Naive B cell (primary cell): ENCODE measurements around the gene GADD45B. TPM values are rescaled to one million over a fixed set of nuclear protein-coding genes. Genes with fewer than 3 reads are reported as not detected.
A peak's percentile ranks its signal among the peaks of the same experiment; 100 is the strongest.

Source experiments
- ATAC-seq, 2 donors: fragments of 150-1000 bp; cut with Tn5 transposase; 2 replicates each; pipeline ENCODE4 v1.10.0; 2021; ENCODE audit warnings: low read depth in 2 of 2, mild to moderate bottlenecking in 2 of 2, moderate library complexity in 2 of 2
- DNase-seq: peaks from one replicate; pipeline ENCODE4 v3.0.0; 2022
- H3K27ac Mint-ChIP-seq, 6 donors: one replicate each; pipeline ENCODE4 v1.8.0; 2020 to 2022; ENCODE audit warnings: mild to moderate bottlenecking in 6 of 6, mixed read lengths in 6 of 6, moderate library complexity in 5 of 6, inconsistent platforms in 2 of 6
- H3K27me3 Mint-ChIP-seq, 3 donors: one replicate each; pipeline ENCODE4 v1.8.0; 2021 to 2022; ENCODE audit warnings: mixed read lengths in 3 of 3, mild to moderate bottlenecking in 1 of 3
- H3K36me3 Mint-ChIP-seq, 2 donors: one replicate each; pipeline ENCODE4 v1.8.0; 2020 to 2022; ENCODE audit warnings: mixed read lengths in 2 of 2, inconsistent platforms in 1 of 2, mild to moderate bottlenecking in 1 of 2
- H3K4me1 Mint-ChIP-seq, 3 donors: one replicate each; pipeline ENCODE4 v1.8.0; 2020 to 2022; ENCODE audit warnings: mixed read lengths in 3 of 3, inconsistent platforms in 1 of 3, mild to moderate bottlenecking in 1 of 3, moderate library complexity in 1 of 3
- H3K4me3 Mint-ChIP-seq, 8 donors: one replicate each; pipeline ENCODE4 v1.8.0; 2020 to 2022; ENCODE audit warnings: mild to moderate bottlenecking in 8 of 8, mixed read lengths in 8 of 8, moderate library complexity in 8 of 8, inconsistent platforms in 2 of 8
- H3K9me3 Mint-ChIP-seq, 7 donors: one replicate each; pipeline ENCODE4 v1.8.0; 2020 to 2022; ENCODE audit warnings: mixed read lengths in 7 of 7, mild to moderate bottlenecking in 5 of 7, inconsistent platforms in 2 of 7, moderate library complexity in 1 of 7
- polyA plus RNA-seq, 6 donors: library from polyadenylated mRNA; unstranded; fragments of 300-500 nt; fragmentation: Illumina TruSeq; gene quantifications; one replicate each; pipeline ENCODE4 v1.2.3, GENCODE V29; 2021; ENCODE audit warnings: low read depth in 6 of 6

The GADD45B gene
- polyA plus RNA-seq, 6 donors from 2014 or later = 40.2 to 177 (median 125) TPM

GRCh38 chr19:2434721-2435265, 41.1 kb upstream of the GADD45B start:
- no peak for DNase-seq
- H3K4me3 Mint-ChIP-seq = no peak overlapping the region
- no peaks in the 10 kb centered on the region for H3K9me3 Mint-ChIP-seq
- H3K4me1 Mint-ChIP-seq = no peaks in the 10 kb centered on the region
- no peaks in the 10 kb centered on the region for H3K27me3 Mint-ChIP-seq
- ATAC-seq = no peak
- H3K36me3 Mint-ChIP-seq = no peaks in the 10 kb centered on the region
- peak overlapping the region in 2 of 6 donors; percentile 11 to 47 for H3K27ac Mint-ChIP-seq

DNA sequence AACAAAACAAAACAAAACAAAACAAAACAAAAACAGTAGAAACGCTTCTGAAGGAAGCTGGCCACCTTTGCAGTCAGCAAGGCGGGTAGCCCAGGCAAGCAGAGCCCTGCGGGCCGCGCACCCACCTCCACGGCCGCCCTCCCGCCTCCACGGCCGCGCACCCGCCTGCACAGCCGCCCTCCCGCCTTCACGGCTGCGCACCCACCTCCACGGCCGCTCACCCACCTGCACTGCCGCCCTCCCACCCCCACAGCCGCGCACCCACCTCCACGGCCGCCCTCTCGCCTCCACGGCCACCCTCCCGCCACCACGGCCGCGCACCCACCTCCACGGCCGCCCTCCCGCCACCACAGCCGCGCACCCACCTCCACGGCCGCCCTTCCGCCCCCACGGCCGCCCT, 39.5 kb upstream of the GADD45B start:
- DNase-seq (no peak), ATAC-seq (no peak)
- Mint-ChIP-seq H3K9me3 (no peaks in the 10 kb centered on the region), H3K36me3 (no peaks in the 10 kb centered on the region), H3K27ac (no peak overlapping the region), H3K4me3 (no peak overlapping the region), H3K27me3 (no peaks in the 10 kb centered on the region), H3K4me1 (peaks cover 0 to 5% (median 5%) of the 10 kb centered on the region in 3 donors)

- Mint-ChIP-seq H3K27me3 (no peaks in the 10 kb centered on the region), H3K9me3 (no peaks in the 10 kb centered on the region), H3K4me3 (no peak overlapping the region), H3K27ac (no peak overlapping the region), H3K4me1 (peaks cover 0 to 5% (median 5%) of the 10 kb centered on the region in 3 donors), H3K36me3 (no peaks in the 10 kb centered on the region)
- no peak for ATAC-seq
- no peak for DNase-seq
Measured at GRCh38 chr19:2436926-2437325, 39.0 kb upstream of the GADD45B start.

DNA sequence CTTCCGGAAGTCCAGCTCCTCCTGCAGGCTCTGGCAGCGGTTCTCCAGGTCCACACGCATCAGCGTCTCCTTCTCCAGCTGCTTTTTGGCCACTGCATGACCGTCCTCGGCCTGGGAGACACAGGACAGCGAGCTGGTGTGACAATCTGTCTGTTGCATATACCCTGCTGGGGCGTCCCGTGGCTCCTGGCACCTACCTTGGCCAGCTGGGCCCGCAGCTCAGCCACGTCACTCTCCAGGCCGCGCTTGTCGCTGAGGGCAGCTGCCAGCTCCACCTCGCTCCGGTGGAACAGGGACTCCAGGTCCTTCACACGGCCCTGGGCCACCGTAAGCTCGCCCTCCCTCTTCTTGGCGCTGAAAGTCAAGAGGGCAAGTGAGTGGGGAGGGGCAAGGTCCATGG, 37.7 kb upstream of the GADD45B start:
- no peak for ATAC-seq
- no peak for DNase-seq
- Mint-ChIP-seq H3K27me3 (no peaks in the 10 kb centered on the region), H3K36me3 (no peaks in the 10 kb centered on the region), H3K4me1 (peaks cover 0 to 5% (median 5%) of the 10 kb centered on the region in 3 donors), H3K4me3 (no peak overlapping the region), H3K27ac (peak overlapping the region in 2 of 6 donors; percentile 47 to 57), H3K9me3 (no peaks in the 10 kb centered on the region)

- Mint-ChIP-seq H3K4me3 (no peak overlapping the region), H3K36me3 (peaks cover 0 to 8% of the 10 kb centered on the region in 2 donors), H3K27ac (peak overlapping the region in 2 of 6 donors; percentile 0 to 22), H3K9me3 (no peaks in the 10 kb centered on the region), H3K27me3 (no peaks in the 10 kb centered on the region), H3K4me1 (peaks cover 5% of the 10 kb centered on the region in 3 donors)
- ATAC-seq = no peak
- no peak for DNase-seq
Measured at GRCh38 chr19:2440515-2440914, 35.4 kb upstream of the GADD45B start.

GRCh38 chr19:2441096-2441752, 34.7 kb upstream of the GADD45B start:
- Mint-ChIP-seq H3K9me3 (no peaks in the 10 kb centered on the region), H3K4me3 (no peak overlapping the region), H3K27ac (no peak overlapping the region), H3K4me1 (peaks cover 6 to 8% (median 7%) of the 10 kb centered on the region in 3 donors), H3K36me3 (peaks cover 0 to 8% of the 10 kb centered on the region in 2 donors), H3K27me3 (no peaks in the 10 kb centered on the region)
- ATAC-seq (no peak), DNase-seq (no peak)

- ATAC-seq = no peak
- Mint-ChIP-seq H3K9me3 (no peaks in the 10 kb centered on the region), H3K36me3 (peaks cover 0 to 8% of the 10 kb centered on the region in 2 donors), H3K27ac (peak overlapping the region in 1 of 6 donors; percentile 19), H3K4me3 (peak overlapping the region in 1 of 8 donors; percentile 18), H3K27me3 (no peaks in the 10 kb centered on the region), H3K4me1 (peaks cover 10 to 18% (median 14%) of the 10 kb centered on the region in 3 donors)
- DNase-seq = no peak
Measured at GRCh38 chr19:2443116-2443784, 32.7 kb upstream of the GADD45B start.

DNA sequence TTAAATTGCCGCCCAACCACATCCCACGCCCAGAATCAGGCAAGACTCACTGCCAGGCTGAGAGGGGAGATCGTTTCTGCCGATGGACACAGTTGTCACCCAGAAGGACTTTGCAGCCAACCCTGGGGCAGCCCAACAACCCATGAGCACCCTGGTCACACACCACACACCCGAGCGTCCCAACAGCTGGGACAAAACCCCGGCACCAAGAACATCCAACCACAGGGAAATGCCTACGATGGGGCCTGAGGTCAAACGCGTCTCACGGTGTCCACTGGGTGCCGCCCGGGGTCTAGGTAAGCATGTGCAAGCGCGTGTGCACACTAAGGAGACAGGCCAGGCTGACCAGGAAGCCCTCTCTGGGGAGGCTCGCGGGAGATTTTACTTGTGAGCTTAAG, 32.1 kb upstream of the GADD45B start:
- no peaks in the 10 kb centered on the region for H3K9me3 Mint-ChIP-seq
- H3K36me3 Mint-ChIP-seq = peaks cover 0 to 8% of the 10 kb centered on the region in 2 donors
- no peak overlapping the region for H3K27ac Mint-ChIP-seq
- ATAC-seq (no peak), DNase-seq (no peak)
- peak overlapping the region in 2 of 8 donors; percentile 2 to 18 for H3K4me3 Mint-ChIP-seq
- peaks cover 10 to 23% (median 14%) of the 10 kb centered on the region in 3 donors for H3K4me1 Mint-ChIP-seq
- H3K27me3 Mint-ChIP-seq = no peaks in the 10 kb centered on the region

GRCh38 chr19:2444251-2445002, 31.5 kb upstream of the GADD45B start:
- H3K4me1 Mint-ChIP-seq = peaks cover 10 to 24% (median 14%) of the 10 kb centered on the region in 3 donors

GRCh38 chr19:2446381-2446780, 29.5 kb upstream of the GADD45B start:
- Mint-ChIP-seq H3K27ac (peak overlapping the region; percentile 7 to 91 (median 56)), H3K4me3 (peak overlapping the region; percentile 57 to 92 (median 82)), H3K9me3 (no peaks in the 10 kb centered on the region), H3K27me3 (no peaks in the 10 kb centered on the region), H3K36me3 (peaks cover 0 to 8% of the 10 kb centered on the region in 2 donors), H3K4me1 (peaks cover 8 to 24% (median 9%) of the 10 kb centered on the region in 3 donors)
- ATAC-seq (peak; percentile 92 to 95), DNase-seq (peak; percentile 66)

More at GRCh38 chr19:2444251-2445002, 31.5 kb upstream of the GADD45B start:
- H3K36me3 Mint-ChIP-seq = peaks cover 0 to 8% of the 10 kb centered on the region in 2 donors
- H3K9me3 Mint-ChIP-seq = no peaks in the 10 kb centered on the region
- DNase-seq (no peak), ATAC-seq (no peak)
- H3K27me3 Mint-ChIP-seq = no peaks in the 10 kb centered on the region
- no peak overlapping the region for H3K27ac Mint-ChIP-seq
- H3K4me3 Mint-ChIP-seq = no peak overlapping the region

GRCh38 chr19:2449019-2449418, 26.9 kb upstream of the GADD45B start:
- DNase-seq = no peak
- no peak overlapping the region for H3K27ac Mint-ChIP-seq
- H3K27me3 Mint-ChIP-seq = no peaks in the 10 kb centered on the region
- H3K4me3 Mint-ChIP-seq = peak overlapping the region in 2 of 8 donors; percentile 49 to 63
- peaks cover 8 to 26% (median 9%) of the 10 kb centered on the region in 3 donors for H3K4me1 Mint-ChIP-seq
- peaks cover 0 to 6% of the 10 kb centered on the region in 2 donors for H3K36me3 Mint-ChIP-seq
- no peaks in the 10 kb centered on the region for H3K9me3 Mint-ChIP-seq
- ATAC-seq = no peak

DNA sequence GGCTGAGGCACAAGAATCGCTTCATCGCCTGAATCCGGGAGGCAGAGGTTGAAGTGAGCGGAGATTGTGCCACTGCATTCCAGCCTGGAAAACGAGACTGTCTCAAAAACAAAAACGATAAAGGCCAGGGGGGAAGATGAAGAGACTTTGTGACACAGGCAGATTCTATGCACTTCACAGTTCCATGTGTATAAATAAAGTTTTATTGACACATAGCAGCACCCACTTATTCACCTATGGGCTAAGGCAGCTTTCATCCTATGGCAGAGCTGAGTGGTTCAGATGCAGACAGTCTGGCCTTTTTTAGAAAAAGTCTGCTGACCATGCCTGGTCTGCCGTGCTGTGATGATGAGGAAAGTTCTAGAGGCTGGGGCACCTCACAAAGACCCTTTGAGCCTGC, 24.8 kb upstream of the GADD45B start:
- Mint-ChIP-seq H3K4me3 (peak overlapping the region in 1 of 8 donors; percentile 24), H3K36me3 (no peaks in the 10 kb centered on the region), H3K27ac (peak overlapping the region in 1 of 6 donors; percentile 62), H3K27me3 (no peaks in the 10 kb centered on the region), H3K4me1 (peaks cover 16 to 29% (median 16%) of the 10 kb centered on the region in 3 donors), H3K9me3 (no peaks in the 10 kb centered on the region)
- DNase-seq = no peak
- no peak for ATAC-seq

DNA sequence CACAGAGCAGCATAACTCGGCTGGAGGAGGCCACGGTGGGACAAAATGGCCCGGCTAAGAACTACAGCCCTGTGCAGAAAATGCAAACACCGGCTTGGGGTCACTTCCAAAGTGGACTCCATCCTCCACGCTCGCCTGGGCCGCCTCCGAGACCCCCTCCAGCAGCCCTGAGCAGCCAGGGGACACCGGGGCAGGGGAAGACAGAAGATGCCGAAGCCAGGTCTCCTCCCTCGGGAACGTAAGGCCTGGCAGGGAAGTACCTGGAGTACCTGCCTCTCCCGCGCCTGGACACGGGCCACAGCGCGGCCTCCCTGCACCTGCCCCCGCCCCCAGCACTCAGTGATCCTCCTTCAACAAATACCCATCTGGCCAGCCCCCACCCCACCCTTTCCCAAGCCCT, 24.2 kb upstream of the GADD45B start:
- ATAC-seq = no peak
- DNase-seq = no peak
- Mint-ChIP-seq H3K36me3 (no peaks in the 10 kb centered on the region), H3K27me3 (no peaks in the 10 kb centered on the region), H3K4me1 (peaks cover 10 to 23% (median 11%) of the 10 kb centered on the region in 3 donors), H3K4me3 (peak overlapping the region in 1 of 8 donors; percentile 49), H3K27ac (no peak overlapping the region), H3K9me3 (no peaks in the 10 kb centered on the region)
